OCI-LY1 (cell line): ENCODE measurements around the gene FAM83F.

Experiments
- H2AFZ ChIP-seq: fragments of 200-600 bp; sonication (generic), shearing (Covaris generic); 2 replicates; pipeline ENCODE4 v1.6.0; 2014; ENCODE audit warnings: antibody characterized with exemption, mild to moderate bottlenecking, low read length
- H3F3A ChIP-seq: fragments of 200-600 bp; sonication (generic), shearing (Covaris generic); 2 replicates; pipeline ENCODE4 v1.6.0; 2014; ENCODE audit warnings: mild to moderate bottlenecking, antibody characterized with exemption, low read length, moderate library complexity; ENCODE audit not compliant: insufficient read depth
- H3K27ac ChIP-seq: fragments of 200-600 bp; sonication (generic); 2 replicates; pipeline ENCODE4 v1.5.1; 2014; ENCODE audit warnings: low read length, mixed run types, mild to moderate bottlenecking, low read depth; ENCODE audit not compliant: poor library complexity, severe bottlenecking
- H3K27me3 ChIP-seq: fragments of 200-600 bp; sonication (generic); 2 replicates; pipeline ENCODE4 v1.6.0; 2014; ENCODE audit warnings: antibody characterized with exemption, mild to moderate bottlenecking, low read length, moderate library complexity; ENCODE audit not compliant: insufficient read depth
- H3K36me3 ChIP-seq: fragments of 200-600 bp; sonication (generic); 2 replicates; pipeline ENCODE4 v1.6.1; 2014; ENCODE audit warnings: mild to moderate bottlenecking, antibody characterized with exemption, low read length, moderate library complexity, mixed read lengths; ENCODE audit not compliant: insufficient read depth
- H3K4me1 ChIP-seq: fragments of 200-600 bp; sonication (generic); 2 replicates; pipeline ENCODE4 v1.5.1; 2014; ENCODE audit warnings: mild to moderate bottlenecking, low read length, moderate library complexity; ENCODE audit not compliant: insufficient read depth, severe bottlenecking
- H3K4me2 ChIP-seq: fragments of 200-600 bp; sonication (generic), shearing (Covaris generic); 2 replicates; pipeline ENCODE4 v1.6.1; 2014; ENCODE audit warnings: low read length
- H3K4me3 ChIP-seq: fragments of 200-600 bp; sonication (generic); 2 replicates; pipeline ENCODE4 v1.5.1; 2014; ENCODE audit warnings: low read length, low read depth, mild to moderate bottlenecking, mixed read lengths; ENCODE audit not compliant: poor library complexity, severe bottlenecking
- H3K79me2 ChIP-seq: fragments of 200-600 bp; shearing (Covaris generic); 2 replicates; pipeline ENCODE4 v1.6.1; 2016; ENCODE audit warnings: mixed run types, low read length, mixed read lengths; ENCODE audit not compliant: insufficient read depth
- H3K9ac ChIP-seq: fragments of 200-600 bp; sonication (generic), shearing (Covaris generic); 2 replicates; pipeline ENCODE4 v1.6.1; 2014; ENCODE audit warnings: mild to moderate bottlenecking, low read length, mixed read lengths
- H3K9me2 ChIP-seq: fragments of 200-600 bp; sonication (generic), shearing (Covaris generic); 2 replicates; pipeline ENCODE4 v1.6.1; 2014; ENCODE audit warnings: low read depth, mild to moderate bottlenecking, low read length, mixed read lengths
- H3K9me3 ChIP-seq: fragments of 200-600 bp; shearing (Covaris generic); 2 replicates; pipeline ENCODE4 v1.6.1; 2014; ENCODE audit warnings: low read length, mixed read lengths
- H4K20me1 ChIP-seq: fragments of 200-600 bp; sonication (generic), shearing (Covaris generic); 2 replicates; pipeline ENCODE4 v1.6.0; 2016; ENCODE audit warnings: mild to moderate bottlenecking, low read length; ENCODE audit not compliant: insufficient read depth
- EZH2 ChIP-seq: fragments of 200-600 bp; sonication (generic), shearing (Covaris generic); IDR thresholded peaks from 2 replicates; pipeline ENCODE4 v1.8.0; 2017; ENCODE audit warnings: borderline replicate concordance, mixed run types, mild to moderate bottlenecking, antibody characterized with exemption, low read length, moderate library complexity, mixed read lengths
- TF ChIP-seq, protein P1 (sequence below): fragments of 200-600 bp; sonication (generic), shearing (Covaris generic); IDR thresholded peaks from 2 replicates; pipeline ENCODE4 v1.5.1; 2017; ENCODE audit warnings: mild to moderate bottlenecking, antibody characterized with exemption, low read length, moderate library complexity, mixed read lengths

The FAM83F gene

DNA sequence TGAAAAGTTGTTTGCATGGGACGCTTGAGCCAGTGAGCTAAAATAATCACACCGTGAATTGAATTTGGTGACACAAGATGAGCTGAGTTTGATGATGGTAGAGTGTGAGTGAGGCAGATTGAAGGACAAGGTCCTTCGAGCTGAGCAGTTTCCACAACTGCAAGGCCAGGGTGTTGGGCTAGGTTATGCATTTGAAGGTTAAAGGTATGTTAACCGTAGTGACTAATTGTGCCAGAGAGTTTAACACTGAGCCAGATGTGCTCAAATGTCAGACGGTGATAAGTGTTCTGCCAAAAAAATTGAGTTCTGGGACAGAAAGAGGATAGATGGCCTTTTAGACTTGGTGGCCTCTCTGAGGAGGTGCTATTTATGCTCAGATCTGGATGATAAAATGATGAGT, 89.5 kb downstream of the FAM83F start:
- peaks cover 48% of the 10 kb centered on the region for H3K79me2 ChIP-seq
- H4K20me1 ChIP-seq = no peaks in the 10 kb centered on the region

DNA sequence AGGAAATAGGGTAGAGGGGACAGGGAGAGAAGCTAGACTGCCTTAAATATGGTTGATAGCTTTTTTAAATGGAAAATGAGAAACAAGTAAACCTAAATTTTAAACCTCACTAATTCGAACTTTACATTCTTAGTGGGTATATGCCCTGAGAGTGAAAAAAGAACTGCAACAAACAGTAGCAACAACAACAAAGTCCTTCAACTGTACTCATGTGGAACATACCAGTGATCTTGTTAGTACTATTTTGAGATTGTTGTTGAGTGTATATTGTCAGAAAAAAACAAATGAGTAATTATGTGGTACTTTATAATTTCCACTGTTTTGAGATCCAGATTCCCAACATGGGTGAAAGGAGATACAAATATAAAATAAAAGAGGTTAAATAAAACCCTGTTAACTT, 94.1 kb downstream of the FAM83F start:
- Histone ChIP-seq H3K9me3 (peaks cover 14% of the 10 kb centered on the region; the same call in 1 of the 2 replicates), H3K4me1 (peaks cover 29% of the 10 kb centered on the region), H3K9me2 (no peaks in the 10 kb centered on the region), H3K9ac (no peak overlapping the region), H3K36me3 (peaks cover 6% of the 10 kb centered on the region; the same call in 1 of the 2 replicates), H3F3A (no peaks in the 10 kb centered on the region), H3K79me2 (peaks cover 57% of the 10 kb centered on the region), H4K20me1 (no peaks in the 10 kb centered on the region), H2AFZ (no peak overlapping the region), H3K27ac (peak overlapping the region; percentile 2), H3K4me3 (no peak overlapping the region), H3K4me2 (no peak overlapping the region), H3K27me3 (no peaks in the 10 kb centered on the region)
- TF ChIP-seq, protein P1, sequence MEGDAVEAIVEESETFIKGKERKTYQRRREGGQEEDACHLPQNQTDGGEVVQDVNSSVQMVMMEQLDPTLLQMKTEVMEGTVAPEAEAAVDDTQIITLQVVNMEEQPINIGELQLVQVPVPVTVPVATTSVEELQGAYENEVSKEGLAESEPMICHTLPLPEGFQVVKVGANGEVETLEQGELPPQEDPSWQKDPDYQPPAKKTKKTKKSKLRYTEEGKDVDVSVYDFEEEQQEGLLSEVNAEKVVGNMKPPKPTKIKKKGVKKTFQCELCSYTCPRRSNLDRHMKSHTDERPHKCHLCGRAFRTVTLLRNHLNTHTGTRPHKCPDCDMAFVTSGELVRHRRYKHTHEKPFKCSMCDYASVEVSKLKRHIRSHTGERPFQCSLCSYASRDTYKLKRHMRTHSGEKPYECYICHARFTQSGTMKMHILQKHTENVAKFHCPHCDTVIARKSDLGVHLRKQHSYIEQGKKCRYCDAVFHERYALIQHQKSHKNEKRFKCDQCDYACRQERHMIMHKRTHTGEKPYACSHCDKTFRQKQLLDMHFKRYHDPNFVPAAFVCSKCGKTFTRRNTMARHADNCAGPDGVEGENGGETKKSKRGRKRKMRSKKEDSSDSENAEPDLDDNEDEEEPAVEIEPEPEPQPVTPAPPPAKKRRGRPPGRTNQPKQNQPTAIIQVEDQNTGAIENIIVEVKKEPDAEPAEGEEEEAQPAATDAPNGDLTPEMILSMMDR = no peak
- no peak for TF ChIP-seq EZH2

More for the DNA sequence above, 89.5 kb downstream of the FAM83F start:
- Histone ChIP-seq H3K4me2 (no peak overlapping the region), H2AFZ (no peak overlapping the region), H3K9me2 (no peaks in the 10 kb centered on the region), H3K4me3 (no peak overlapping the region), H3K9me3 (peaks cover 9% of the 10 kb centered on the region; the same call in 1 of the 2 replicates), H3F3A (no peaks in the 10 kb centered on the region), H3K27ac (no peak overlapping the region), H3K9ac (no peak overlapping the region), H3K4me1 (peaks cover 20% of the 10 kb centered on the region), H3K27me3 (no peaks in the 10 kb centered on the region), H3K36me3 (no peaks in the 10 kb centered on the region)
- TF ChIP-seq, protein P1 = no peak
- no peak for TF ChIP-seq EZH2
